Measurements from ENCODE around the gene DMC1. TPM values are rescaled to one million over a fixed set of nuclear protein-coding genes. Genes with fewer than 3 reads are reported as not detected.

DMC1 gene
- total RNA-seq, 1 donor from 2014 or later: 2.0 TPM

GRCh38 chr22:38567531-38568285, 2.3 kb downstream of the DMC1 start:
- DNase-seq (ENCODE audit: low read depth): no peak

- no peak for DNase-seq (ENCODE audit: low read depth)
These were observed 3.1 kb downstream of the DMC1 start for GRCh38 chr22:38566726-38567504.

DNA sequence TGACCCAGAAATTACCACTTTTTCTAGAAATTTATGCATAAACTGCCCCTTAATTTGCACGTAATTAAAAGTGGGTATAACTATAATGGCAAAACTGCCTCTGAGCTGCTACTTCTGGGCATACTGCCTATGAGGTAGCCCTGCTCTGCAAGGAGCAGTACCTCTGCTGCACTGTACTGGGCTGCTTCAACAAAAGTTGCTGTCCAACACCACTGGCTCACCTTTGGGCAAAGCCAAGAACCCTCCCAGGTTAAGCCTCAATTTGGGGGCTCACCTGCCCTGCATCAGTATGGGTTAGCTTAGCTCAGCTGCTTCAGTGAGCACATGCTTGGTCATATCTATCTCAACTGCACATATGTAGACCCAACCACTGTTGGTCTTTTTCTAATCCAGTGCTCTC, 4.5 kb downstream of the DMC1 start:
- DNase-seq (ENCODE audit: low read depth): no peak

- no peak for DNase-seq (ENCODE audit: low read depth)
These were observed 5.3 kb downstream of the DMC1 start for GRCh38 chr22:38564669-38565068.

DNA sequence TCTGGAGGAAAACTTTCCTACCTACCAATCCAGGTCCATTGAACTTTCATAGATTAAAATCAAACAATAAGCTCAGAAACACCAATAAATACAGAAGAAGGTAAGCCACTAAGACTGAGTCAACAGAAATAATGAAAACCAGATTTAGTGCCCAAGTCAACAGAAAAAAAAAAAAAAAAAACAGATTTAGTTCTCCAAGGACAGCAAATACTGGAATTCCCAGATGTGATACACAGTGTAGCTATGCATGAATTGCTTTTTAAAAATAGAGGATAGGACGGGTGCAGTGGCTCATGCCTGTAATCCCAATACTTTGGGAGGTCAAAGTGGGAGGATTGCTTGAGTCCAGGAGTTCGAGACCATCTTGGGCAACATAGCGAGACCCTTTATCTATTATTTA, 15.7 kb downstream of the DMC1 start:
- peak; percentile 11 for DNase-seq (ENCODE audit: low read depth)

DNA sequence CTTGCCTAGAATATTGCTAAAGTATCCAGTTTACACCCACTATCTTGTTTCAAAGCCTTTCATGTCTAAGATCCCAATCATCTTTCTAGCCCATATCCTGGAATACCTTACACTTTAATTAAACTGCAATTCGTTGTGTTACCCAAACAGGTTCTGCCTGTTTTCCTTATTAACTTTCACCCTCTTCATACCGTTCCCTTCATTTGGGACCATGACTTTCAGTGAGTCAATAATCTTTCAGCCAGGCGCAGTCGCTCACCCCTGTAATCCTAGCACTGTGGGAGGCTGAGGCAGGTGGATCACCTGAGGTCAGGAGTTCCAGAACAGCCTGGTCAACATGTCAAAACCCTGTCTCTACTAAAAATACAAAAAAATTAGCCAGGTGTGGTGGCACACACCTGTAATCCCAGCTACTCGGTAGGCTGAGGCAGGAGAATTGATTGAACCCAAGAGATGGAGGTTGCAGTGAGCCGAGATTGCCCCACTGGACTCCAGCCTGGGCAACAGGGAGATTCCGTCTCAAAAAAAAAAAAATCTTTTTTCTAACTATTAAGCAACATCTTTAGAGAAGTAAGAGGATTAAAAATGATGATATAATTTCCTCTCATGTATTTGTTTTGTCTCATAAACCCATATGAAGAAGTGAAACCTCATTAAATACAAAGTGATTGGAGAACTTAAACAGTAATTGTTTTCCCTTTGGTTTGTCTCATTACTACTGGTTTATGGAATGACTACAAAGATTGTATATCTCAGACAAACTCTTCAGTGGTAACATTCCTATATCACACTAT, 20.7 kb downstream of the DMC1 start:
- peak; percentile 26 for DNase-seq (ENCODE audit: low read depth)

DNA sequence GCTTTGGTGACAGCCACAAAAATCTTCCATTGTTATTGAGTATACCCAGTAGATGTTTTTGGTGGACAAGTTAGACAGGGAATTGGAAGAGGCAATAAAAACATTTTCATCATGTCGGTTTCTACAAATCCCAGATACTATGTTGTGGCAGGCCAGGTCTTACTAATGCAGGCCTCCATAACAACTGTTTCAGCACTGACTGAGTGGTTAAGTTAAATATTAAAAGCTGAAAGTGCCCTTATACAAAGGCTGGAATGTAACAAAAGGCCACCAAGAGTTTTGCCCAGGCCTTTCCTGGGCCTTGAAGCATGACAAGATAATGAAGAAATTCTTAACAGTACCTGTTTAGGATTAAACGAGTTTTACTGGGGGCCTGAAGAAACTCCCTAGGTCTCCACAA, 29.3 kb downstream of the DMC1 start:
- DNase-seq (ENCODE audit: low read depth): peak; percentile 90

GRCh38 chr22:38531251-38531938, 38.6 kb downstream of the DMC1 start:
- DNase-seq (ENCODE audit: low read depth): no peak

DNA sequence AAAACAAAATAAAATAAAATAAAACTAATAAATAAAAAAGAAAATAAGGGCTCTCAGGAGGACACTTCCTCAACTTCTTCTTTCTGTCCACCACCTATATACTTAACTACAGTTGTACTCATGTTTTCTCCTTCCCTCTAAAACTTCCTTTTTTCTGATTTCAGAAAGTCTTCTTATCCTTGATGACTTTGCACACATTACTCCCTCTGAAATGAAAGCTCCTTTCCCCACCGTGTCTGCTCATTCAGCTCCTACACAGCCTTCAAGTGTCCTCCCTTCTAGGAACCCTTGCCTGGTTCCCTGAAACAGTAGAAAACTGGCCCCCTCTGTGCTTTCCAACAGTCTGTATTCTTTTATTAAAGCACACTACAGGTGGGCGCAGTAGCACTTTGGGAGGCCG, 45.6 kb downstream of the DMC1 start:
- no peak for DNase-seq (ENCODE audit: low read depth)

- DNase-seq (ENCODE audit: low read depth): no peak
These were observed 46.5 kb downstream of the DMC1 start for GRCh38 chr22:38523479-38523878.

DNA sequence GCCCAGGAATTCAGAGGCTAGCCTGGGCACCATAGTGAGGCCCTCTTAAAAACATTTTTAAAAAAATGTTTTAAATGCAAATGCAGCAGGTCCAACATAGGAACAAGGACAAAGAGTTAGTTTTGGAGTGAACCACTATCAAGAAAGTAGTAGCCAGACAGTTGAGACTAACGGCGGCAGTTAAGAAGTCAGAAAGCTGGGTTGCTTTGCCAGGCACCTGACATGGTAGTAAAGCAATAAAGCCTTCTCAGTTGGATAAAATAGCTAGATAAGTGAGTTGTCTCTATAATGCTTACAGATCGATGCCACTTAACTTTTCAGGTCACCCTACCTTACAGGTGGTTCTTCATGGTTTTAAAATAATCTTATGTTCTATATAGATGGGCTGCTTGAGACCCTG, 47.0 kb downstream of the DMC1 start:
- DNase-seq (ENCODE audit: low read depth): no peak

DNA sequence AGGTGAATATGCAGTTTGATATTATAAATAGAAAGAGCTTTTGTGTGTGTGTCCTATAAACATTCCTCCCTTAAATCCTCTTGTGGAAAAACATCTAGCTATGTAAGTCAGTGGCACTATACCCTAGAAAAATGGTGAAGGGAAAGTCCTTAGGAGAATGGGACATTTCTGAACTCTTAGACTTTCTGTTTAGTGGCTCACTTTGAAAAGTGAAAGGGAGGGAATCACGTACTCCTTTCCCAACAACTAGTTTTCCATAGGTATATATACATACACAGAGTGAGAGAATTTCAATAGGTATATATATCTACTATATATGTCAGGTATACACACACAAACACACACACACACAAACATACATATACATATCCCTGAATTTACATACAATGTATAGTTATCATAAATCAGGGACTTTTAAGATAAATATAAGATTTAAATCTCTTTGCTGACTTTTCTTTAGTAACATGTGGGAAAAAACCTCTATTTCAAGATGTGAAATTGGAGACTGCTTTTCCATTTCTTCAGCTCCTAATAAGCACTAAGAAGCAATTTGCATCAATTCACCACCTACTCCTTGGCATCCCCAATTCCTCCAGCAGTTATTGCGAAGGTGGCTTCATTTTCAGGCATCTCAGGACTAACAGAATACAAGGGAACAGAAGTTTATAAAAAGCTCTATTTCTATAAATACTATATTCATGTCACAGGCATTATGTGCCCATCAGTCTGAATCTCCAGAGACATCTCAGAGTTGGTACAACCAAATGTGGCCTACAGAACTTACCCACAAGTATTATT, 50.3 kb downstream of the DMC1 start:
- no peak for DNase-seq (ENCODE audit: low read depth)

- no peak for DNase-seq (ENCODE audit: low read depth)
These were observed 51.4 kb downstream of the DMC1 start for GRCh38 chr22:38518620-38519019.

DNA sequence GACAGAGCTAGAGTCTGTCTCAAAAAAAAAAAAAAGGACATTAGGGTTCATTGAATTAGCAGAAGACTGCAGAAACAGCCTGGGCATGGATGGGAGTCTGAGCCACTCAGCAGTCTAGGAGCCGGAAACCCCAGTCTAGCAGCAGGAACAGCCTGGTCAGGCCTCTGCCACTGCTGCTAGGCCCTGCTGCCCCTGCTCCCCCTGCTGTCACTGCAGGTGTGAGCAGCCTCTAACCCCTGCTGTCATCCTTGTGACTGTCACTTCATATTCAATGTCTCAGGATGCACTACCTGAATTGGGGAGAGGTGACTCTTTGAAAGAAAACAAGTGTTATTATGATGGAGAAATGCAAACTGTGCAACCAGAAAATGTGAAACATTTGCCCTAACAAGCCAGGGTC, 56.9 kb downstream of the DMC1 start:
- DNase-seq (ENCODE audit: low read depth): no peak

DNA sequence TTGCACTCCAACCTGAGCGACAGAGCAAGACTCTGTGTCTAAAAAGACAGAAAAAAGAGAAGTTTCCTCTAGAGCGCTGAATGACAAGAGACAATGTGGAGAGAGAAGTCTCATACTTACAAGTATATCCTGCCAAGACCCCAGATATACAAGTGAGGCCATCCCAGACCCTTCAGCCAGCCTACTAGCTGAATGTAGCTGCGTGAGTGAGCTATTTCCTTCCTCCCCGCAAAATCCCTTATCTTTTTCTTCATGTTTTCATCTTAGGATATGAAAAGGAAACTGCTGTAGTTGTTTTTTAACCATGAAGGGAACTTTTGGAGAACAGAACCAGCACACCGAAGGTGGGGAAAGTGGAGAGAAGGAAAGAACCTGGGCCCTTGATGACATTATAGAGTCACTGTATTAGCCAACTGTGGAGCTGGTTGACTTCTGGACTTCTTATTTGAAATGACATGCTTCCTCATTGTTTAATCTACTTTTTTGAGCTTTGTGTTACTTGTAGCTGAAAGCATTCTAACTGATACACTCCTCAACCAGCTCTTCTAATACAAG, 59.5 kb downstream of the DMC1 start:
- no peak for DNase-seq (ENCODE audit: low read depth)

- DNase-seq (ENCODE audit: low read depth): peak; percentile 92
These were observed 63.6 kb downstream of the DMC1 start, which contains the start of gene DDX17 for GRCh38 chr22:38506118-38506962. TSS of gene DDX17 (minus strand) at chr22:38506311.

- DNase-seq (ENCODE audit: low read depth): no peak
These were observed 64.4 kb downstream of the DMC1 start for GRCh38 chr22:38505541-38506117.

DNA sequence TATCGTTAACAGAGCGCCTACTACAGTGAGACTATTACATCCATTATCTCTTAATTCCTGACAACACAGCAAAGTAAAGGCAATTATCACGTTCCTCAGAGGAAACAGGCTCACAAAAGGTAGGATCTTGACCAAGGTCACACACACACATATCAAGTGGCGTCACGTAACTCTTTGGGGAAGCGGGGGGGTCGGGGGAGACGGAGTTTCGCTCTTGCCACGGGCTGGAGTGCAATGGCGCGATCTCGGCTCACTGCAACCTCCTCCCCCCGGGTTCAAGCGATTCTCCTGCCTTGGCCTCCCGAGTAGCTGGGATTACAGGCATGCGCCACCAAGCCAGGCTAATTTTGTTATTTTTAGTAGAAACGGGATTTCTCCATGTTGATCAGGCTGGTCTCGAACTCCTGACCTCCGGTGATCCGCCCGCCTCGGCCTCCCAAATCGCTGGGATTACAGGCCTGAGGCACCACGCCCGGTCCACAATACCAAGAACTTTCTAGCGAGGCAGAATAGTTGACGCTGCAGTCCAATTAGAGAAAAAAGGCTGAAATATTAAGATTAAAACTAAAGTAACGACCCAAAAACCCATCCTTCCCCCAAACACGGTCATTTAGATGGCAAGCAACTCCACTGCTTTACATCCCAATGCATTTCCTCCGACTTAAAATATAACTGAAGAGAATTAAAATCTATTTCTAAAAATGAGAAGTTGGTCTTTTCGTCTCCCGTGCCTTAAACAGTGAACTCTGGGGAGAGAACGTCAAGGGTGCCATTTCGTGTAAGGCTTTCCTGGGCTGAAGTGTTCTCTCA, 65.0 kb downstream of the DMC1 start:
- peak; percentile 21 for DNase-seq (ENCODE audit: low read depth)
